GM12864 (cell line): ENCODE results near the gene HDHD3.

Experiments
- DNase-seq: peaks from one replicate; pipeline ENCODE4 v3.0.0-alpha.2; 2011; ENCODE audit warnings: low read depth
- H3K4me3 ChIP-seq: 2 replicates; pipeline ENCODE4 v1.5.1; 2011; ENCODE audit warnings: mild to moderate bottlenecking, low read depth, low read length, control low read depth
- CTCF ChIP-seq: IDR thresholded peaks from 2 replicates; pipeline ENCODE4 v1.5.1; 2011; ENCODE audit warnings: low read depth, mild to moderate bottlenecking, moderate library complexity, low read length, control low read depth, inconsistent platforms; ENCODE audit errors: missing control alignments

Gene HDHD3

GRCh38 chr9:113375057-113376023, 1.4 kb downstream of the HDHD3 start:
- peak overlapping the region; percentile 97 for H3K4me3 ChIP-seq
- DNase-seq: no peak
- TF ChIP-seq CTCF: no peak

GRCh38 chr9:113373676-113374392, 3.0 kb downstream of the HDHD3 start:
- no peak for TF ChIP-seq CTCF
- no peak overlapping the region for H3K4me3 ChIP-seq
- no peak for DNase-seq

- no peak overlapping the region for H3K4me3 ChIP-seq
- no peak for TF ChIP-seq CTCF
- no peak for DNase-seq
These were observed 3.5 kb downstream of the HDHD3 start for GRCh38 chr9:113373256-113373655.

GRCh38 chr9:113372059-113372458, 4.7 kb downstream of the HDHD3 start:
- no peak for DNase-seq
- TF ChIP-seq CTCF: no peak
- H3K4me3 ChIP-seq: no peak overlapping the region

- TF ChIP-seq CTCF: no peak
- no peak for DNase-seq
- no peak overlapping the region for H3K4me3 ChIP-seq
These were observed 5.9 kb downstream of the HDHD3 start for GRCh38 chr9:113370806-113371325.

- no peak for TF ChIP-seq CTCF
- DNase-seq: no peak
- H3K4me3 ChIP-seq: no peak overlapping the region
These were observed 7.0 kb downstream of the HDHD3 start for GRCh38 chr9:113369855-113370140.
